Colonic mucosa (tissue), 4 donors: ENCODE measurements around the gene PRICKLE1. TPM values are rescaled to one million over a fixed set of nuclear protein-coding genes. Genes with fewer than 3 reads are reported as not detected.

Experiments
- DNase-seq: peaks from one replicate; pipeline ENCODE4 v3.0.0-alpha.2; 2020
- H3K27ac ChIP-seq: fragments of 200-600 bp; one replicate; pipeline ENCODE4 v1.8.0; 2021
- H3K27me3 ChIP-seq: fragments of 200-600 bp; one replicate; pipeline ENCODE4 v1.8.0; 2021
- H3K36me3 ChIP-seq: fragments of 200-600 bp; one replicate; pipeline ENCODE4 v1.8.0; 2021
- H3K4me1 ChIP-seq: fragments of 200-600 bp; one replicate; pipeline ENCODE4 v1.8.0; 2021; ENCODE audit warnings: mild to moderate bottlenecking
- H3K4me3 ChIP-seq: fragments of 200-600 bp; one replicate; pipeline ENCODE4 v1.8.0; 2021
- H3K9ac ChIP-seq, 2 donors: one replicate each; pipeline ENCODE4 v1.7.0; 2013; ENCODE audit warnings: control low read depth in 2 of 2, low read depth in 2 of 2, low read length in 2 of 2
- H3K9me3 ChIP-seq: fragments of 200-600 bp; one replicate; pipeline ENCODE4 v1.8.0; 2021
- intact Hi-C: fragments of 100-400 bp; cut with DNase I; formaldehyde crosslinking; loops from one replicate; pipeline ENCODE4 v1.14.1; 2022
- total RNA-seq, 2 donors: library from RNA; stranded (reverse); fragmentation: NEBNext Ultra II Directional in 1 of 2; extraction: Animal tissue kit (Norgen Biotek cat#: 25700) in 1 of 2; gene quantifications; one replicate each; pipeline ENCODE4 v1.2.1, GENCODE V29; 2021
- TF ChIP-seq, protein P1 (sequence below): fragments of 200-600 bp; IDR thresholded peaks from one replicate; pipeline ENCODE4 v1.8.0; 2022; ENCODE audit warnings: antibody characterized with exemption, mild to moderate bottlenecking
- donor health status: healthy.
- donor health status: DM: no; HTN: no; CAD: no.
- donor health status: DM: no; HTN: no; CAD: no.

Gene PRICKLE1
- total RNA-seq, 2 donors from 2014 or later, result 1.1 to 2.9 TPM

DNA sequence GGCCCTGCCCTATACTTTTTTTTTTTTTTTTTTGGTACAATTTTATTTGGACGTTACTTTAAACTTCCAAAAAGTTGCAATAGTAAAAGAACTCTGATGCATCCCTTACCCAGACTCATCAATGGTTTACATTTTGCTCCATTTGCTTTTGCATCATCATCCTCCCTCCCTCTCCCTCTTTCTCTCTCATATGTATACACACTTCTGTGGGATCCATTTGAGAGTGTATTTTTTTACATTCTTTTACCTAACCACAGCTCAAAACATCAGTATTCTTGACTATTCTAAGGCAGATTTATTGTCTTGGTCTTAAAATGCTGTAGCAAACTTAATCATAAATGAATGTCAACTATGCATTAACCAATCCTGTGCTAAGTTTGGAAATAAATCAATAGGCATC is 111.6 kb downstream of the PRICKLE1 start:
- intact Hi-C loops, result no loop called here
- H3K4me3 ChIP-seq, result no peak overlapping the region
- H3K27ac ChIP-seq, result no peak overlapping the region
- DNase-seq, result no peak
- H3K36me3 ChIP-seq, result no peaks in the 10 kb centered on the region
- no peak overlapping the region for H3K9ac ChIP-seq
- no peaks in the 10 kb centered on the region for H3K9me3 ChIP-seq
- TF ChIP-seq, protein P1, sequence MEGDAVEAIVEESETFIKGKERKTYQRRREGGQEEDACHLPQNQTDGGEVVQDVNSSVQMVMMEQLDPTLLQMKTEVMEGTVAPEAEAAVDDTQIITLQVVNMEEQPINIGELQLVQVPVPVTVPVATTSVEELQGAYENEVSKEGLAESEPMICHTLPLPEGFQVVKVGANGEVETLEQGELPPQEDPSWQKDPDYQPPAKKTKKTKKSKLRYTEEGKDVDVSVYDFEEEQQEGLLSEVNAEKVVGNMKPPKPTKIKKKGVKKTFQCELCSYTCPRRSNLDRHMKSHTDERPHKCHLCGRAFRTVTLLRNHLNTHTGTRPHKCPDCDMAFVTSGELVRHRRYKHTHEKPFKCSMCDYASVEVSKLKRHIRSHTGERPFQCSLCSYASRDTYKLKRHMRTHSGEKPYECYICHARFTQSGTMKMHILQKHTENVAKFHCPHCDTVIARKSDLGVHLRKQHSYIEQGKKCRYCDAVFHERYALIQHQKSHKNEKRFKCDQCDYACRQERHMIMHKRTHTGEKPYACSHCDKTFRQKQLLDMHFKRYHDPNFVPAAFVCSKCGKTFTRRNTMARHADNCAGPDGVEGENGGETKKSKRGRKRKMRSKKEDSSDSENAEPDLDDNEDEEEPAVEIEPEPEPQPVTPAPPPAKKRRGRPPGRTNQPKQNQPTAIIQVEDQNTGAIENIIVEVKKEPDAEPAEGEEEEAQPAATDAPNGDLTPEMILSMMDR, result no peak
- H3K27me3 ChIP-seq, result no peaks in the 10 kb centered on the region
- no peaks in the 10 kb centered on the region for H3K4me1 ChIP-seq

DNA sequence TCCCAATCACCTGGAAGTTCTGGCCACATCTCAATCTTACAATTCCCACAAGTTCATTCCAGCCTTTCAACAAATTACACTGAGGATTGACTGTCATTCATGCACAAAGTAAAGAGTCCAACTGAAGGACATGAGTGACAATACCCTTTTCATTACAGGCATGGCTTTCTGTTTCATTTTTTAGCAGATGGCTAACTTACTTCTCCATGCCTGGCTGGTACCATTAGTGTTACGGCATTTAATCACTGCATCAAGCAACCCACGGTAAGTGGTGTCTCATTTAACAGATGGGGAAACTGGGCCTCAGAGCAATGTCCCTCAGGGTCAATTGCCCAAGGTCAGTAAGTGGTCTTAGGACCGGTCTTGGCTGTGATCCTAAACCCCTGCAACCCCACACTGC is 114.4 kb downstream of the PRICKLE1 start:
- no peaks in the 10 kb centered on the region for H3K36me3 ChIP-seq
- H3K4me3 ChIP-seq, result no peak overlapping the region
- H3K27ac ChIP-seq, result no peak overlapping the region
- TF ChIP-seq, protein P1, result no peak
- no peaks in the 10 kb centered on the region for H3K4me1 ChIP-seq
- intact Hi-C loops, result no loop called here
- no peaks in the 10 kb centered on the region for H3K9me3 ChIP-seq
- no peak overlapping the region for H3K9ac ChIP-seq
- H3K27me3 ChIP-seq, result no peaks in the 10 kb centered on the region
- no peak for DNase-seq

DNA sequence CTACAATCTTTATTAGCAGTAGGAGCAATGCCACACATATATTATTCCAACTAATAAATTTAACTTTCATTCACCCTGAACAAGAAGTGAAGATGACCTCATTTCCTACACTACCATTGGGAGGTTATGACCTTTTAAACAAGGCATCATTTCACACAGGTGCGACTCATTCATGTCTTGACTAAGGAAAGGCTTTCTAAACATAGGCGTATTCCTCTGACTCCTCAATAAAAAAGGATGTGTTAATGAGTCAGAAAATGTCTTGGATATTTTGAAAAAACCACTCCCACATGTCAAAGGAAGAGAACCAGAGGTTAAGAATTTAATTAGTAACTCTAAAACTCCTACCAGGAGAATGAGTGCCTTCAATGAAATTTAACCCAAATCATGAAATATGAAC is 115.2 kb downstream of the PRICKLE1 start:
- Histone ChIP-seq H3K27ac (no peak overlapping the region), H3K36me3 (no peaks in the 10 kb centered on the region), H3K27me3 (no peaks in the 10 kb centered on the region), H3K4me1 (no peaks in the 10 kb centered on the region), H3K4me3 (no peak overlapping the region), H3K9me3 (no peaks in the 10 kb centered on the region), H3K9ac (no peak overlapping the region)
- DNase-seq, result no peak
- intact Hi-C loops, result no loop called here
- TF ChIP-seq, protein P1, result no peak

DNA sequence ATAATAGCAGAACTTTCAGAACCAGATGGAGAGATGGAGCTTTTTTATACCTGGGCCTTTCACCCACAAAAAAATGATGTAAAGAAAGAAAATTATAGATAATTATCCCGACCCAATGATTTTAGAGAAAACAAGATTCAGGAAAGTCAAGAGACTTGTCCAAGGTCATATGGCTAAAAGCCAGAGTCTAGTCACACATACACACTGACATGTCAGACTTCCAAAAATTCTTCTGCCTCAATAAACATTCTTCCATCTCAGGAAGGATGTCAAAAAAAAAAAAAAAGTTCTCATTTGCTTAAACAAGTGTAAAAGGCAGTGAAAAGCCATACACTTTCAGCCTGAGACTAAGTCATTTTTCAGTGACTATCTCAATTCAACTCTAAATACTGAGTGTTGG is 116.0 kb downstream of the PRICKLE1 start:
- Histone ChIP-seq H3K27me3 (no peaks in the 10 kb centered on the region), H3K36me3 (no peaks in the 10 kb centered on the region), H3K27ac (no peak overlapping the region), H3K4me3 (no peak overlapping the region), H3K4me1 (no peaks in the 10 kb centered on the region), H3K9me3 (no peaks in the 10 kb centered on the region), H3K9ac (no peak overlapping the region)
- intact Hi-C loops, result no loop called here
- DNase-seq, result no peak
- TF ChIP-seq, protein P1, result no peak

DNA sequence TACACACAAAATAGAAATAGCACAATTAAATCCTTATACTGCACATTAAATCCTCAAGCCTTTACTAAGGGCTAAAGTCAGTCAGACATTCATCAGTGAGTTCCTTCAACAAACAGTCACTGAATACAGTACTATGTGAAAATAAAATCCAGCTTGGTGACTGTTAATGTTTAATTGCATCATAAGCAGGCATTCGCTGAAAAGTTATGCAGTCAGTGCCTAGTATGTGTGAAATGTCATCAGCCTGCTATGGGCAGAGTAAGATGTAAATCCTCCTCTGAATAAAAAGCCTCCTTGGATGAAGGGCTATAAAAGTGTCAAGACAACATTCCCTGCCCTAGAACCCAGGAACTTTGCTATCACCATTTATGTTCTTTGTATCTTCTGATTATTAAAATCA is 116.4 kb downstream of the PRICKLE1 start:
- no peaks in the 10 kb centered on the region for H3K36me3 ChIP-seq
- DNase-seq, result no peak
- intact Hi-C loops, result no loop called here
- no peak overlapping the region for H3K27ac ChIP-seq
- H3K27me3 ChIP-seq, result no peaks in the 10 kb centered on the region
- no peaks in the 10 kb centered on the region for H3K9me3 ChIP-seq
- H3K9ac ChIP-seq, result no peak overlapping the region
- H3K4me3 ChIP-seq, result no peak overlapping the region
- TF ChIP-seq, protein P1, result no peak
- no peaks in the 10 kb centered on the region for H3K4me1 ChIP-seq

DNA sequence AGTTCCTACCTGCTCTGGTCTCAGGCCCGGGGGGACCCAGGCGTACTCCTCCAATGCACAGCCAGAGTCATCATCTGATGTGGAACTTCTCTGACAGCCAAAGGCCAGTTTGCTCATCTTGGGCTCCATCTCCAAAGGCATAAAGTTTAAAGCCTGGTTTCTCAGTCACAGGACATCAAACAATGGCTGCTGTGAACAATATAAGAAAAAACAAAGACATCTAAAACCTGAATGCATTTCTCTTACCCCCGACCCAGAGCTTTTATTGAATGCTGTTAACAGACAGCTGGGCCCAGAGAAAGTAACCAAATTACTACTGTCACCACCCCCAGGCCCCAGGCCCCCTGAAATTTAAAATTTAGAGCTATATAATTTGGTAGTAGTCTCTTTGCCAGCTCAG is 117.2 kb downstream of the PRICKLE1 start:
- H3K4me1 ChIP-seq, result no peaks in the 10 kb centered on the region
- no peak for DNase-seq
- H3K27me3 ChIP-seq, result no peaks in the 10 kb centered on the region
- TF ChIP-seq, protein P1, result no peak
- H3K9ac ChIP-seq, result no peak overlapping the region
- H3K36me3 ChIP-seq, result no peaks in the 10 kb centered on the region
- no peak overlapping the region for H3K4me3 ChIP-seq
- H3K27ac ChIP-seq, result no peak overlapping the region
- intact Hi-C loops, result no loop called here
- no peaks in the 10 kb centered on the region for H3K9me3 ChIP-seq
